GM21723 (cell line): Measurements from ENCODE around the gene PARD6G.

Experiments used
- ATAC-seq: cut with Tn5 transposase; IDR thresholded peaks from one replicate; pipeline ENCODE4 v1.9.1; 2021; ENCODE audit warnings: mild to moderate bottlenecking, moderate library complexity; ENCODE audit not compliant: unreplicated experiment

The PARD6G gene

DNA sequence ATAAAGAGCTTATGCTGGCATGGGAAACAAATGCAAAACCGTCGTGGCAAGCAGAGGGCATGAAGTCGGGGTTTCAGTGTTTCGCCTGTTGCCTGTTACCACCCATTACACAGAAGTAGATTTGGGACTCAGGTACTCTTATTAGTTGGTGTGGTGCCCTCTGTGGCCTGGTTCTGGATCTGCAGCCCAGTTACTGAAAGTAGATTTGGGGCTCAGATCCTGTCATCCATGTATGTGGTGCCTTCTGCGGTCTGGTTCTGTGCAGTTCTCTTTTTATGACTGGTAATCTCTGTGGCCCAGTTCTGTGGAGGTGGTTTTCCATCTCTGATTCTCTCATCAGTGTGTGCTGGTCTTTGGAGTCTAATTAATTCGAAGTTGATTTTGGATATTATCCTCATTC lies 93.0 kb downstream of the PARD6G start:
- peak; percentile 77 for ATAC-seq

DNA sequence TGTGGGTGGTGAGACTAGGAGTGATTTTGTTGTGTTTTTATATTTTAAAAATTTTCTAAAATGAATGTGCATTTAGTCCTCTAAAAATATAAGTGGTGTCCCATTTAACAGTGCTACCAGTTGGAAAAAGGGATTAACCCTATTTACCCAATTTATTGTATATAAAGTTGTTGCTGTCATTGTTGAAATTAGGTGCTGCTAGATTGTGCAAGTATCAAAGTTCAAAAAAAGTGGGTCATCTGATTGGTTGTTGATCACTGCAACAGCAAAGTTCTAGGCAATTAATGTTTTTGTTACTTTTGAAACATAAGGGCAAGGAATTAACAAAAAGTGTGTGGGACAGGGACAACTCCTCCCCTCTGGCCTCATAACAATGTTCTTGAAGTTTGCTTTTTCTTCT lies 97.6 kb downstream of the PARD6G start:
- no peak for ATAC-seq

DNA sequence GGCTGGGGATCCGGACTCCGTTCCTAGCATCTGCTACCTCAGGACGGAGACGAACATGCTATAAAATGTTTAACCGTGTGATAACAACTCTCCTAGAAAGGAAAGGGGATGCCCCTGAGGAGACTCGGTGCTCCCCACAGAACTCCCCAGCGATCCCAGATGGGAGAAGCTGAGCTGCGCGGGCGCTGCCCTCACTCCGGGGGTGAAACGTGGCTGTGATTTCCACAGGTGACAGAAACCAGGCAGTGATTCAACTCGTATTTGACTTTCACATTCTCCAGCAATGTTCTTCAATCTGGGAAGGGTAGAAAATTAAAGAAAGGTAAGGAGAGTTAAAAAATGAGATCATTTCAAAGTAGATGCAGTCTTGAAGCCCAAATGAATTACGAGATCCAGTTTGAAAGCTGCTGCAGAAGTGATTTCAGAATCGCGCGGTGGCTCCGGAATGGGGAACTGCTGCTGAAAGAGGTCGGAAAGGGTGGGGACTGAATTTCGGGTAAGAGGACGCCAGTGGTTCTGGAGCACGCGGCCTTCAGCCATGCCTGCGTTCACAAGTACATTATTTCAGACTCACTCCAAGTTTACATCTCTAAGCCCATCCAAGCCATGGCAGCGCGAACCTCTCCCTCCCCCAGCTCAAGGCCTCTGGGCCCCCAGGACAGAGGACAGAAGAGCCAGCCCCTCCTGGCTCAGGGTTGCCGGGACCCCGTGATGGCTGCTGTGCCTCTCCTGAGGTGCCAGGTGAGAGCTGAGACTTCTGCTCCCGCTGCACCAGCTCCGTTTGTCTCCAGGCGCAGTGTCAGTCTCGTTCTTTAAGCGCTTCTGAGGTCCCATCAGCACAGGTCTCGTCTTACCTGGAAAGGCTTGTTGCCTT lies 98.8 kb downstream of the PARD6G start:
- ATAC-seq, result peak; percentile 1

DNA sequence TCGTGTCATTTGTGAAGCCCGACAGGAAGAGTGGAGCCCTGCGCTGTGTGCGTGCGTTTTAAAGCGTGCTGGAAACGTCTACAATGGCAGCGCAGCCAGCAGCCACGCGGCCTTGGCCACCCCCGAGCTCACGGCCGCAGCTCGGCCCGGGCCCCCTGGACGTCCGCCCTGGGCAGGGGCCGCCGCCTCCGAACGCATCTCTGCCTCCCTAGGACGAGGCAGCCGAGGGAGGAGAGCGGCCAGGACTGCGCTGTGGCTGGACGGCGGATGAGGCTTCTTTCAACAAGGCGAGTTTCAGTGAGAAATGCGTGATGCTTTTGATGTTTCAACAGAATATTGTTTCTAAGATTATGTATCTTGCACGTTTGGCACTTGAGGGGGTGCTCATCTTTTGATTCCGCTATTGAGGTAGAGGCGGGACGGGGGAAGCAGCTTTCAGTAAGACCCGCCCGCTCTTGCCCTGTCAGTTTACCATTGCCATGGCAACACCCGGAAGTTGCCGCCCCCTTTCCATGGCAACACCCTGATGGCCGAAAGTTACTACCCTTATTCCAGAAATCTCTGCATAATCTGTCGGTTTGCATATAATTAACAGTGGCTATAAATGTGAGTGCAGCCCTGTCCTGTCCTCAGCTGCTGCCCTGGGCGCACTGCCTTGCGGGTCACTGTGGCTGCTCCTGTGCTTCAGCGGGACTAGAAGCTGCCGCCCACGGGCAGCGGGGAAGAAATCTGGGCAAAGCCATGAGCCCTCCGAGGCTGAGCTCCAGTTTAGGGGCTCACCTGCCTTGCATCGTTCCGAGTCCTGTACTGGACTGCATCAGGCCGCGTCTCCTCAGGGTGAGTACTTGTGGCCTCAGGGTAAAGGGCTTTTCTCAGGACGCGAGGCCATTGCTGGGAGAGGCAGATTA lies 99.6 kb downstream of the PARD6G start:
- peak; percentile 91 for ATAC-seq

DNA sequence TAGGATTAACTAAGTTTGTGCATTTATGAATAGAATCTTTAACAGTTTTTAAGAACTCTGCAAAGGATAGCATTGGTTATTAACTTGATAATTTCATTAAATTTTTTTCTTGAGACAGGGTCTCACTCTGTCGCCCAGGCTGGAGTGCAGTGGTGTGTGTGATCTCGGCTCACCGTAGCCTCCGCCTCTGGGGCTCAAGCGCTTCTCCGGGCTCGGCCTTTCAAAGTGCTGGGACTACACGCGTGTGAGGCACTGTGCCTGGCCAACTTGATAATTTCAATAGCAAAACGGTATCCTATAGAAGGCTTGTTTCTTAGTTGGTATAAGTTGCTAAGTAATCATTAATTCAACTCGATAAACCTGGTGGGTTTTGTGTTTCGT lies 100.3 kb downstream of the PARD6G start:
- peak; percentile 45 for ATAC-seq

DNA sequence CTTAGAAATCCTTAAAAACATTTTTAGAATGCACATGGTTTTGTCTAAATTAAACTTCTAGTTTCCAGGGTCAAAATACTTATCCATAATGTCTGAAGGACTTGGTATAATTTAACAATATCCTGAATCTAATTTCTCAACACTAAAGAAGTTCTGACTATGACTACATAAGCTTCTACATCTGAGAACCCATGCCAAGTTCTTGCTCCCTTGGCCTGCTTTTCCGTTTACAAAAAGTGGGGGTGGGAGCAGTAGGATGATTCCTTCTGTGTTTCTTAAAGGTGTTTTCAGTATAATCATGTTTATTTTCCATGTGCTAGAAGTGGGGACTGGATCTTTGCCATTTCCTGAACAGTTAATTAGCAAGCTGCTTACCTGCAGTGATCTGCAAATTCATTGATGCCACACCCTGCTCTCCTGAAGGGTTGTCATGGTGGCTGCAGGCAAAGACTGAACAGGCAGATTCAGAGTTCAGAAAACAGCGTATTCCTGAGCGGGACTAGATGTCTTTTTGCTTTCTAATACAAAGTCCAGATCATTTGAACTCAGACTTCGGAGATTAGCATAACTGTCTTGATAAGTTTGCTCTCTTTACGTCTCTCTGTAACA lies 102.0 kb downstream of the PARD6G start:
- no peak for ATAC-seq

DNA sequence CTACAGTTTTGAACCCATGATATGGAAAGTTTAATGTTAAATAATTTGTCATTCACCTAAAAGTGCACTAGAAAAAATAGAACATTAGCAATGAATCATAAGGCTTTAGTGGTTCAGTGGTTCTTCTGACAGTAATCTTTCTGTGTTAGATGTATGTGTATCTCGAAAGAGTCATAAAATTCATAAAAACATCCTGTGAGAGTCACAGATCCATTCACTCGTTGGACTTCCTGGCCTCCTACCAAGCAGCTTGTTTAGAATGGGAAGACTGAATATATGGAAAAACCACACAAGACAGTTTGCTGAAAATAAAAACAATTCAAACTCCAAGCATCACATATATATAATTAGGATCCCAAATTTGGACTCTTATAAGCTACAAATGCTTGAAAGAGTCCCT lies 103.4 kb downstream of the PARD6G start:
- ATAC-seq, result no peak

DNA sequence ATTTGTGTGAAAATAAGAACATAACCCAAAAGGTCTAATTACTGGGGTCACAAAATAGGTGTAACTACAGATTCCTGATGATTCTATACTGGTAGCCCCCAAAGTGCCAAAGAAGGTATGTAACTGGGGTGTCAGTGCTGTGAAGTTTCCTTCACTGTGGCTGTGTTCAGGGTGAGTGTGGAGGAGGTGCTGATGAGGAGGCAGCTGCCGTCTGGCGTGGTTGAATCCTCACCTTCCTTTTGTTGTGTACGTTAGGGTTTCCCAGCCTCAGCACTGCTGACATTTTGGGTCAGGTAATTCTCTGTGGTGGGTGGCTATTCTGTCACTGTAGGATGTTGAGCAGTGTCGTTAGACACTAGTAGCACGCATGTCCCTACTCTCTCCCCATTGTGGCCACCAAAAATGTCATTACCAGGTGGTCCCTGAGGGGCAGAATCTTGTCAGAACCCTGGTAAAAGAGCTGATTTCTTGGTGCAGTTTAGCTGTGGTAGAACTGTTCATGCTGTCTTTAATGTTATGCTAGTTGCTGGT lies 106.8 kb downstream of the PARD6G start:
- ATAC-seq, result no peak

DNA sequence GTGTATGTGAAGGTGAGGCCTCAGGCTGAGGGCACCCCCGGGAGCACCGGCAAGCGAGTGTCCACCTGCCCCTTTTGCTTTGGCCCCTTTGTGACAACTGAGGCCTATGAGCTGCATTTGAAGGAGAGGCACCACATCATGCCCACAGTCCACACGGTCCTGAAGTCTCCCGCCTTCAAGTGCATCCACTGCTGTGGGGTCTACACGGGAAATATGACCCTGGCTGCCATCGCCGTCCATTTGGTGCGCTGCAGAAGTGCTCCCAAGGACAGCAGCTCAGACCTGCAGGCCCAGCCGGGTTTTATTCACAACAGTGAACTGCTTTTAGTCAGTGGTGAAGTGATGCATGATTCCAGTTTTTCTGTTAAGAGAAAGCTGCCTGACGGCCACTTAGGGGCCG lies 109.3 kb downstream of the PARD6G start:
- ATAC-seq, result no peak

DNA sequence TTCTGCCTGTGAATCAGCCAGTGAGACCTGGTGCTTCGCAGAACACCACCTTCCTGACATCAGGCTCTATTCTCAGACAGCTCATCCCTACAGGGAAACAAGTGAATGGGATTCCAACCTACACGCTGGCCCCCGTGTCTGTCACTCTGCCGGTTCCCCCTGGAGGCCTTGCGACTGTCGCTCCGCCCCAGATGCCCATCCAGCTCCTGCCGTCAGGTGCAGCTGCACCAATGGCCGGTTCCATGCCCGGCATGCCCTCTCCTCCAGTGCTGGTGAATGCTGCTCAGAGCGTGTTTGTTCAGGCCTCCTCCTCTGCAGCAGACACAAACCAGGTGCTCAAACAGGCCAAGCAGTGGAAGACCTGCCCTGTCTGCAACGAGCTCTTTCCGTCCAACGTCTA lies 110.2 kb downstream of the PARD6G start:
- ATAC-seq, result no peak

DNA sequence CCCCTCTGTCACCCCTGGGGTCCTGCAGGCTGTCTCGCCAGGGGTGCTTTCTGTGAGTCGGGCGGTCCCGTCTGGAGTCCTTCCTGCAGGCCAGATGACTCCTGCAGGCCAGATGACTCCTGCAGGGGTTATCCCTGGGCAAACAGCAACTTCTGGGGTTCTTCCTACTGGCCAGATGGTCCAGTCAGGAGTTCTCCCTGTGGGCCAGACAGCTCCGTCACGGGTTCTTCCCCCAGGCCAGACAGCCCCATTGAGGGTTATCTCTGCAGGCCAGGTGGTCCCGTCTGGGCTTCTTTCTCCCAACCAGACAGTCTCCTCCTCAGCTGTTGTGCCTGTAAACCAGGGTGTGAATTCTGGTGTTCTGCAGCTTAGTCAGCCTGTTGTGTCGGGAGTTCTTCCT lies 110.6 kb downstream of the PARD6G start:
- ATAC-seq, result no peak

DNA sequence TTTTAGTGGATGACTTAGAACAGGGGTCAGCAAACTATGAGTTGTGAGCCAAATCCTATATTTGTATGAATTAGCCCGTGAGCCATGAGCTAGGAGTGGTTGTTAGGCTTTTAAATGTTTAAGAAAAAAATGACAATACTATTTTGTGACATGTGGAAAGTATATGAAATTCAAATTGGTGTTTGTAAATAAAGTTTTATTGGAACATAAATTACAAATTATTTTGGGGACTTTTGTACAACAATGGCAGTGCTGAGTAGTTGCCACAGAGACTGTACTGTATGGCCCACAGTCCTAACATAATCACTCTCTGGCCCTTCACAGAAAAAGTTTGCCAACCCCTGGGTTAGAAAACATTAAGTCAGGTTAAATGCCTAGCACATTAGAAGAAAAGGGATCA lies 112.2 kb downstream of the PARD6G start:
- no peak for ATAC-seq

DNA sequence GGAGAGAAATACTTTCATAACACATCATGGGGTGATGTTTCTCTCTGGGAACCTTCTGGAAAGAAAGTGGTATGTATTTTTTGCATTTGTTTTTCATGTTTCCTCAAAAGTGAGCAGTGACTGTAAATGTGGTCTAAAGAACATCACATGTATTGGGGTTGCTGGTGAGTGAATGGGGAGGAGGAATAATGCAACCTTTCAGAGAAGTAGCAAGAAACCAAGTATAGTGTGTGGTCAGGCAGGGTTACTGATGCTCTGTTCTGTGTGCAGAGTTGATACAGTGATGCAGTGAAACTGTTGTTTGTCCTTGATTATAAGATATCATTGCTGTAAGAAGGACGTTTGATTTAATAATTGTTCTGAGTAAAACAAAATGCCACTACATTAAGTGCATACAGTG lies 114.2 kb downstream of the PARD6G start:
- no peak for ATAC-seq

DNA sequence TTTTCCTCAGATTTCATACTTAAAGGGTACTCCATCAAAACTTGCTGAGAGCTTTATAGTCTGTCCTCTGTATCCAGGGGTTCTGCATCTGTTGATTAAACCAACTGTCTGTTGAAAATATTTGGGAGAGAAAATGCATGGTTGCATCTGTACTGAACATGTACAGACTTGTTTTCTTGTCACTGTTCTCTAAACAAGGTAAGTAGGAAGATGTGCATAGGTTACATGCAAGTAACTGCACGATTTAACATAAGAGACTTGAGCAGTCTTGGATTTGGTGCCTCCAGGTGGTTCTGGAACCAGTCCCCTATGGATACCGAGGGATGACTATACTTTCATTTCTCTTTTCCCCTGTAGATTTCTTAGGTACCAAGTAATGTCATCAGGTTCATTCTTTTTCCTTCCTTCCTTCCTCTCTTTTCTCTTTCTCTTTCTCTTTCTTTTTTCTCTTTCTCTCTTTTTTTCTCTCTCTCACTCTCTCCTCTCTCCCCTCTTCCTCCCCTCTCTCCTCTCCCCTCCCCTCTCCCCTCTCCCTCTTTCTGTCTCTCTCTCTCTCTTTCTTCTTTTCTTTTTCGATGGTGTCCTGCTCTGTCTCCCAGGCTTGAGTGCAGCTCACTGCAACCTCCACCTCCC lies 115.0 kb downstream of the PARD6G start:
- no peak for ATAC-seq

DNA sequence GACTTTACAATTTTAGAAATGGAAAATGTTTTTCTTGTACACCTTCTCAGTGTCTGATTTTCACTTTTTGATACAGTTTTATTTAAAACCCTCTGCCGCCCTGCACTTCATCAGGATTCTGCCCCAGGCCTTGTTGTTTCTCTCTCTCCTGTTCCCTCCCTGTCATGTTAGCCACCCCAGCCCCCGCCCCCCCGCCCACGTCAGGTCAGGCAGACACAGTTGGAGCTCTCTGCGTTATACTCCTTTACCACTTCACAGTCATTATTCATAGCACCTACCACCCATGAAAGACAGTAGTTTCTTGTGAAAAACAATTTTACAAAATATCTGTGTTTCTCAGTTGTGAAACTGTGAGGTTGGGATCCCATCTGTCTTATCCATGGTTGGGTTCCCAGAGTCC lies 116.8 kb downstream of the PARD6G start:
- ATAC-seq, result no peak

DNA sequence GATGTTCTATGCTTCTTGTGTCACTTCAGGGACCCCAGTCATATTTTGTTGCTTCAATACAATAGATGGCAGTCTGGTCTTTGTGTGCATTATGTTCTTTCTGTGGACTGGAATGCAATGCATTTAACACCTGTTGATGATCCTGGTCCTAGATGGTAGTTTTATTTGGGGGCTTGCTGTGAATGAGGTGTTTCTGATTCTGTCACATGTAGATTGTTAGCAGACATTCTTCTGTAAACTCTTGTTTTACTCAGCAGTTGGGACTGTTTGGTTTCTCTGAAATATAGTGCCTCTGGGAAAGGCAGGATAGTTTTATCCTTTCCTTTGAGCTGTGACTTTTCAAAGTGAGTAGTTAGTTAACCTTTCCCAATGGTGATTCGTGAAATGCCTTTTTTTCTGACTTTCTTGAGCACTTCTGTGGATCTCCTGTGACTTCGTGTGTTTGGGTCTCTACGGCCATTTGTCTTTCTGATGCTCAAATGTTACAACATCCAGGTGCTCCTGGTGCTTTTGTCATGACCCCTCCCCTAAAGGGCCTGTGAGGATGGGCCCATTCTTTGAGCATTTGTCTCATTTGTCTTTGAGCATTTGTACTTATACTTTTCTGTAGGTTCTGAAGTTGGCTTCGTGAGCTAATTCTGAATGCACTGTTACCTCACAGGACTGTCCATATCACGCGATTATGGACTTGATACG lies 117.5 kb downstream of the PARD6G start:
- ATAC-seq, result no peak

DNA sequence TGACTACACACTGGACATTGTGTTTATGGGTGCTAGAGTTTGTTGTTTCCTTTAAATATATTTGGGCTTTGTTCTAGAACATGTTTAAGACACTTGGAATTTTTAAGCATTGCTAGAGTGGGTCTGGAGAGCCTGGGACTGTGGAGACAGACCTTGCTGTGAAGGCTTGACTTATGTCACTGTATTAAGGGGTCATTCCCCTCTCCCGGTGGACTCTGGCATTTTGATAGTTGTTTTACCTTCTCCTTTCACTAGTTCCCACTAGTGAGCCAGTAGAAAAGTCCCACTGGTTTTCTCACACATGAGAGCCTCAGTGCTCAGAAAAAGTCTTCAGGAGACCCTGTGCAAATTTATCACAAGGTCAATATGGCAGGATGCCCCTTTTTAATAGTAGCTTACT lies 119.7 kb downstream of the PARD6G start:
- no peak for ATAC-seq

DNA sequence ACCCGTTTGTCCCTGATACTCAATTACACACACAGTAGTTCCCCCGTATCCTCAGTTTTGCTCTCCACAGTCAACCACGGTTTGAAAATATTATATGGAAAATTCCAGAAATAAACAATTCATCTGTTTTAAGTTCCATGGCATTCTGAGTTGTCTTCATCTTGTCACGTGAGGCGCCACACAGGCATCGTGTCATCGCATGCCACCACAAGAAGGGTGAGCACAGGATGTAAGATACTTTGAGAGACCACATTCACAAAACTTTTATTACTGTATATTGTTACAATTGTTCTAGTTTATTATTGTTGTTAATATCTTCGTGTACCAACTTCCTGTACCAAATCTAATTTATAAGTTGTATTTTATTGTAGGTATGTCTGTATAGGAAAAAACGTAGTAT lies 120.5 kb downstream of the PARD6G start:
- no peak for ATAC-seq

DNA sequence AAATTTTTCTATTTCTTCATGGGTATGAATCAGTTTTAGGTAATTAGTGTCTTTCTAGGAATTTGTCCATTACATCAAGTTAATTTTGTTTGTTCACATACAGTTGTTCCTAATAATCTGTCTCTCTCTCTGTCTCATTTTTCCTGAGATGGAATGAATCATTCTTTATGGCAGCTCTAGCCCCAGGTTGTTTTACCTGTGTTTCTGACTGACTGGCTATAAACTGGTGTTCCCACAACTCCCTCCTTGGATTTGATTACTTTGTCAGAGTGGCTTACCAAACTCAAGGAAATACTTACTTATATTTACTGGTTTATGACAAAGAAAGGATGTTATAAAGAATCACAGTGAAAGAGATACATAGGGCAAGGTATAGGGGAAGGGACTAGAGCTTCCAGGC lies 123.2 kb downstream of the PARD6G start:
- ATAC-seq, result no peak

DNA sequence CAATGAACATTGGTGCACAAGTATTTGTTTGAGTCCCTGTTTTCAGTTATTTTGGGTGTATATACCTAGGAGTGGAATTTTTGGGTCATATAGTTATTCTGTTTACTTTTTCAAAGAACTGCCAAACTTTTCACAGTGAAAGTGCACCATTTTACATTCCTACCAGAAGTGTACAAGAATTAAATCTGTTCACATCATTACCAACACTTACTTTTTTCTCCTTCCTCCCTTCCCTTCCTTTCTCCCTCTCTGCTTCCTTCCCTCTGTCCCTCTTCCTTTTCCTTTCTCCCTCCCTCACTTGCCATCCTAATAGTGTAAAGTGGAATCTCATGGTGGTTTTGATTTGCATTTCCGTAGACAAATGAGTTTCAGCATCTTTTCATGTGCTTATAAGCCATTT lies 126.4 kb downstream of the PARD6G start:
- no peak for ATAC-seq
